IPS-NIHi7 (cell line): Measurements from ENCODE around the gene SIGLEC5.

Experiments used
- DNase-seq: peaks from one replicate; pipeline ENCODE4 v3.0.0; 2012; ENCODE audit warnings: mixed read lengths; ENCODE audit errors: extremely low spot score

SIGLEC5 gene

DNA sequence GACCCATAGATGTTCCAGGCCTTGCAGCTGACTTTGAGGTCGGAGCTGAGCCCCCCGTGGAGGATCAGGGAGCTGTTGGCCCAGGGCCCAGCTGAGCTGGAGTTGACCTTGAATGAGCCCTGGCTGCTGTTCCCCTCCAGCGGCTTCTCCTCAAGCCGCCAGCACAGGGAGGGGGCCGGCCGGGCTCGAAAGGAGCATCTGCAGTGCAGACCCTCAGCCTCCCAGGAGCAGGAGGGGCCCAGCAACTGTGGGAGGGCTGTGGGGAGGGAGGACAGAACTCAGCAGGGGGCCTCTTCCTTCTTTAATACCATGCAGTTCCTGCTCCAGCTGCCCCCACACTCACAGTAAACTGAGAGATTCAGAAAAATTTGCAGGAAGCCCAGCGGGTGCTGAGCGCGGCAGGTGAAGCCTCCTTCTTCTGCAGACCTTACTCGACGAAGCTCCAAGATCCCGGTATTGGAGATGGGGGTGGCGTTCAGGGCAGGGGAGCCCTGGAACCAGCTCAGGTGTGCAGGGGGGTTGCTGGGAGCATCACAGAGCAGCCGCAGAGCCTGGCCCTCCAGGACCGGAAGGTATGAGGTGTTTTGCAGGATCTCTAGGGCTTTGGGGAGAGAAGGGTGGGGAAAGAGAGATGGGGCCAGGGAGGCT is 2.6 kb downstream of the SIGLEC5 start:
- no peak for DNase-seq

DNA sequence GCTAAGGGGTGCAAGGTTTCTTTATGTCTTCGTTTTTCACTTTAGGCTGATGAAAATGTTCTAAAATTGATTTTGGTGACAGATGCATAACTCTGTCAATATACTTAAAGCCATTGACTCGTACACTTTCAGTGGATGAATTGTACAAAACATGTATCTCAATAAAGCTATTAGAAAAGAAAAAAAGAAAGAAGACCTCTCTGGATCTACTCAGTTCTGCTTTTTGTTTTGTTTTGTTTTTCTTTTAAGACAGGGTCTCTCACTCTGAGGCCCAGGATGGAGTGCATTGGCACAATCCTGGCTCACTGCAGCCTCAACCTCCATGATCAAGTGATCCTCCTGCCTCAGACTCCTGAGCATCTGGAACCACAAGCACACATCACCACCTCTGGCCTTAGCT is 3.5 kb downstream of the SIGLEC5 start:
- no peak for DNase-seq

DNA sequence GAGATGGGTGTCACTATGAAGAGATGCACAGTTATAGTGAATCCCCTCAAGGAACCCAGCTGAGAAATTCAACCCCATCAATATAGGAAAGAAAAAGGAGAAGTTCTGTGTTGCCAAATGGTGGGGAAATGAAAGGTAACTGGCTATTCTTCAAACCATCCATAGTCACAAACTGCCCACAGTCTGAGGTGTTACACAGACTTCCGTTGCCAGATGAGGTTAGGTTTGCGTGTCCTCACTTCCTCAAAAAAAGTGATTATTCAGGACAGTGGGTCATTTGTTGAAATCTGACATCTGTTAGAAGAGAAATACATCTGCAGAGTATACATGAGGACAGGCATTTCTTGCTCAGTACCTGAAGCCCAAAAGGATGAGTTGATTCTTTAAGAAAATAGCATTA is 9.0 kb downstream of the SIGLEC5 start:
- DNase-seq, result no peak

DNA sequence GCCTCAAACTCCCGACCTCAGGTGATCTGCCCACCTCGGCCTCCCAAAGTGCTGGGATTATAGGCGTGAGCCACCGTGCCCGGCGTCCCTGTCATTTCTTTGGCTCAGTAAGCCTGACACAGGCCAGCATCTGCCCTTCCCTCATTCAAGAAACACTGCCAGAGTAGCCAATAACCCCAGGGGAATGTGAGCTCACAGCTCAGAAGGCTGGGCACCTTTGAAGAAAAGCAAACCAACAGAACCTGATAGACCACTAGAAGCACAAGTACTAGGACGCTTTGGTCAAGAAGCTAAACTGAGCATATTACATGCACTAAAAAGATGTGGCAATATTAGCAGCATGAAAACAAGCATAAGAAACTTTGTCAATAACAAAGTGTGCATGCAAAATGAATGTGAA is 14.2 kb downstream of the SIGLEC5 start:
- DNase-seq, result no peak

DNA sequence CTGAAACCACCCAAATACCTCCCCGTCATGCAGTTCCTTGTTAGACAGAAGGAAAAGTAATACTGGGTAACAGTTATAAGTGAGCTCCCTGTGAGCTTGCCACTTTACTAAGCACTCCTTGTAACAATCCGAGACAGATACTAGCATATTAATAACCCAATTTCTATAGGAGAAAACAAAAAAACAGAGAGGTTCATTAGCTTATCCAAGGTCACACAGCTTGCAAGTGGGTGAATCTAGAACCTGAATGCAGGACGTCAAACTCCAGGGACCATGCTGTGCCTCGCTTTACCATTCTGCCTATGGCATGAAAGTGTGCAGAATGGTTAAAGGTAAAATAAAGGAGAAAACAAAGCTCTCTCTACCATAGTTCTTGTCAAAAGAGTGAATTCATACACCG is 15.4 kb downstream of the SIGLEC5 start:
- no peak for DNase-seq

DNA sequence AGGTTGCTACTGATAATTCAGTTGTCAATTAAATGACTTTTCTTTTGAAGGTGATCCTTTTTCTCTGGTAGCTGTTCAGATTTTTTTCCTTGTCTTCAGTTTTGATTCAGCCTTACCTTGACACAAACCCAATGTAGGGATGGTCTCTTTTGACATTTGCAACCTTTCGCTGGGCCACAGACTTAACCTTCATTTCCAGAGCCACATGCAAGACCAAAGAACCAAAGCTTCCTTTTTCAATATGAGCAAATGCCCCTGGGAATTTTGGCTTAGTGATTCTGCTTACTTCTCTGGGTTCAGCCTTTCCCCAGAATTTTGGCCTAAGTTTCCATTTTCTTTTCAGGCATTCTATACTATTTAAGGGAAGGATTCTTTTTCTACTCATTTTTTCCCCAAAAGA is 19.6 kb downstream of the SIGLEC5 start:
- DNase-seq, result no peak

DNA sequence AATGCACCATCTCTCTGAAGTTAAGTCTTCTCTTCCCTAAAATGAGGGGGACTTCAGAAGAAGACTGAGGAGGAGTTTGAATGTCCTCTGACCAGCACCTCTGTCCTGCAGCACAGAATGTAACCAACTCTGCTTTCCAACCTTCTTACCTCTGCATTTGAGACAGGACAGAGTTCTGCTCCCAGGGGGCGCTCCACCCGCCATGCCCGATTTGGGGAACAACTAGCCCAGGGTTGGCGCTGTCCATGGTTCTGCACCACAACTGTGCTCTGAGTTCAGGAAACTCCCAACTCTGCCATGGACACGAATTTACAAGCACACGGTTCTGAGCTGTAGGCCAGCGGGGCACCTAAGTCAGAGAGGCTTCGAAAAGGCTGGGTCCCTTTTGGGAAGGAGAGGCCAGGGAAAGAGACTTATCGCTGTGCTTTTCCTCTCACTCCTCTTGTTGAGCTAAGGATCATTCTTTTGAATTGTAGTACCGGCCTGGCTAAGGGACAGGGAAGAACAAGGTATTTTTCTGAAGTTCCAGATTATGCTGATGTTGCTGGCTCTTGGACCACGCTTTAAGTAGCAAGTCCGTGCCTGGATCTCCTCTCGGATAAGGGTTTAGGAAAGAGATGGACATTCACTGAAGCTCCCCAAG is 22.2 kb downstream of the SIGLEC5 start:
- DNase-seq, result peak; percentile 93

DNA sequence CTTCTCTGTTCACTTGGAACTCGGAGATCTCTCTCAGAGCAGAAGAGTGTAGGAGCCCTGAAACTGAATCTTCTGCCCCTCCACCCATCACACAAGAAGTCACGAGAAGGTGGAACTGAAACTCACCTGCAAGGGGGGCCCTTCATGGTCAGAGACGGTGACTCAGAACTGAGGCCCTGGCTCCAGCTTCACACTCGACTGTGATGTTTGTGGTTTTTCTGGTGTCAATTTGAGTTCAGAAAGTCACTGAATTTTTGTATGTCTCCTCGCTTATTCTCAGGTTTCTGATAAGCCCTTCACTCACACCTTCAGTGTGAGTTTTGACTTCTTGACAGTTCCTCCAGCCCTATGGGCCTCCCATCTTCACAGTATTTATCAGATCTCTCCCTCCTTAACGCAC is 23.1 kb downstream of the SIGLEC5 start:
- DNase-seq, result no peak

DNA sequence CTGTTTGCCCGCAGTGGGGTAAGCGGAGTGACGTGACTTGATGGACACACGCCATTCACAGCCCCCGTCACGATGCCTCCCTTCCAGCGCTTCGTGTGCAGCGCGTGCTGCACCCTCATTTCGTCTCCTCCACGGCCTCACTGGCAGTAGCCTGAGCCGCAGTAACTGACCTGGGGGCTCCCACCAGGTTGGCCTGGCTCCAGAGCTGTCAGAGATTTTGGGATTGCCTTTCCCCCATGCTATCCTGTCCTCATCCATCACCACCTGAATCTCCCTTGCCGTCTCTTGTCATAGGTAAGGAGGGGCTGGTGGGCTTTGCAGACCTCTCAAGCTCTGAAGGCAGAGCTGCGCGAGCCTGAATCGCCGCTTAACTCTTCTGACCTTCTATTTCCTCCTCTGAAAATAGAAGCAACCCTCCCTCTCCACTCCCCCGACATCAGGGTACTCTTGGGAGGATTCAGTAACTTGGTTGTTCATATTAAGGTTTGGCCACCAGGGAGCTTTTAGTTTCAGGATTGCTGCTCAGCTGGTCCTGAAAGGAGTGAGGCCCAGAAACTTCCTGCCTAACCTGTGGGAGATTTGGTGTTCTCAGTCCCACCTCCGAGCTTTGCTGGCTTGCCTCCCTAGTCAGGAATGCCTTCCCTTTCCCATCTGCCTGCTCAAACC is 27.9 kb downstream of the SIGLEC5 start:
- no peak for DNase-seq

DNA sequence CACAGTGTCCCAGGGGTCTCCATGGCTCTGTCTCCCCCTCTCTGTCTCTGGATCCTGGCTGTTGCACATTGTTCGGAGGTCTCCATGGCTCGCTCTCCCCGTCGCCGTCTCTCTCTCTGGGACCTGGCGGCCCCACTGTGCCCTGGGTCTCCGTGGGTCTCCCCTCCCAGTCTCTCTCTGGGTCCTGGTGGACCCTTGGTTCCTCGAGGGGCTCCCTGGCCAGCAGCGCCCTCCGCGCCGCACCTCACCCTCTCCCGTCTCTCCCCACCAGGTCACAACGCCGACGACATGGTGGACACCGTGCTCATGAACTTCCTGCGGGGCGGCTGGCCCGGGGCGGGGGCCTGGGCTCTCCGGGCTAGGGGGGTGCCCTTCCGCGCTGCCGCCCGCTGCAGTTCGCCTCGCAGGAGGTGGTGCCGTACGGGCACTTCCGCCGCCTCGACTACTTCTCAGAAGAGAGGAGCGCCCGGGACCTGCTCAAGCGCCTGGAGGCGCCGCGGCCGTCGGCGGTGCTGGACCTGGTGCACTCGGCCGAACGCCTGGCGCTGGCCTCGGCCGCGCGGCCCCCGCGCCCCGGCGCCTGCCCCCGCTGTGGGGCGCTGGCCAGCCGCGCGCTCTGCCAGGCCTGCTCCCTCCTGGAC is 29.1 kb downstream of the SIGLEC5 start:
- DNase-seq, result no peak

DNA sequence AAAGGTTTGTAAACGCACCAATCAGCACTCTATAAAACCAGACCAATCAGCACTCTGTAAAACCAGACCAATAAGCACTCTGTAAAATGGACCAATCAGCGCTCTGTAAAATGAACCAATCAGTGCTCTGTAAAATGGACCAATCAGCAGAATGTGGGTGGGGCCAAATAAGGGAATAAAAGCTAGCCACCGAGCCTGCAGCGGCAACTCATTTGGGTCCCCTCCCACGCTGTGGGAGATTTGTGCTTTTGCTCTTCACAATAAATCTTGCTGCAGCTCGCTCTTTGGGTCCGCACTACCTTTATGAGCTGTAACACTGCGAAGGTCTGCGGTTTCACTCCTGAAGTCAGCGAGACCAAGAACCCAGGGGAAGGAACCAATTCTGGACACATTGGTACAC is 31.1 kb downstream of the SIGLEC5 start:
- no peak for DNase-seq

DNA sequence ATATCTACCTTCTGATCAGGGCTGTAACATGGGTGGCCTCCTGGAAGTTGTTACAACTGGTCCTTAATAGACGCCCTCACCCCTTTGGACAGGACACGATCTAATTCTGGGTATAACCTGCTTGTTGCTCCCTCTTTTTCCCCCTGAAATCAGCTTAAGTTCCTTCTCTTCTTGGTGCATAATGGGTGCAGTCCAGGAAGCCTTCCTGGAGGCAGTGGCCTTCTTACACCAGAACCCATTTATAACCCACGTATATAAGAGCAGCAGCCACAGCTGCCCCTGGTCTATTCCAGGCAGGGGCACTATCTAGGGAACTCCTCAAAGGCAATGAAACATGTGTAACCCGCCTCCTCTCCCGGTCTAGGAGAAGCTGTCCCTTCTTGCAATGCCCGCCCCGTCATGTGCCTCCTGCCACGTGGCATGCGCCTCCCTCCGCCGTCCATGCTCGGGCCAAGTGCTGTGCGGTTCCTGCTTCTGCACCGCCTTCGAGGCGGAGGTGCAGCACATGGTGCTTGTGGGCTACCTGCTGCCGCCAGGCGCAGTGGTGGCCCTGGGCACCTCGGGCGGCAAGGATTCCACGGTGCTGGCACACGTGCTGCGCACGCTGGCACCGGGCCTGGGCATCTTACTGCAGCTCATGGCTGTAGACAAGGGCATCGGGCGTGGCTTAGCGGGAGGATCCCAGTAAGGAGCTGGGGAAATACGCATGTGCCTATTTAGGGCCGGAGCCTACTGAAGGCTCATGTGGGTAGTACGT is 31.9 kb downstream of the SIGLEC5 start:
- DNase-seq, result no peak

DNA sequence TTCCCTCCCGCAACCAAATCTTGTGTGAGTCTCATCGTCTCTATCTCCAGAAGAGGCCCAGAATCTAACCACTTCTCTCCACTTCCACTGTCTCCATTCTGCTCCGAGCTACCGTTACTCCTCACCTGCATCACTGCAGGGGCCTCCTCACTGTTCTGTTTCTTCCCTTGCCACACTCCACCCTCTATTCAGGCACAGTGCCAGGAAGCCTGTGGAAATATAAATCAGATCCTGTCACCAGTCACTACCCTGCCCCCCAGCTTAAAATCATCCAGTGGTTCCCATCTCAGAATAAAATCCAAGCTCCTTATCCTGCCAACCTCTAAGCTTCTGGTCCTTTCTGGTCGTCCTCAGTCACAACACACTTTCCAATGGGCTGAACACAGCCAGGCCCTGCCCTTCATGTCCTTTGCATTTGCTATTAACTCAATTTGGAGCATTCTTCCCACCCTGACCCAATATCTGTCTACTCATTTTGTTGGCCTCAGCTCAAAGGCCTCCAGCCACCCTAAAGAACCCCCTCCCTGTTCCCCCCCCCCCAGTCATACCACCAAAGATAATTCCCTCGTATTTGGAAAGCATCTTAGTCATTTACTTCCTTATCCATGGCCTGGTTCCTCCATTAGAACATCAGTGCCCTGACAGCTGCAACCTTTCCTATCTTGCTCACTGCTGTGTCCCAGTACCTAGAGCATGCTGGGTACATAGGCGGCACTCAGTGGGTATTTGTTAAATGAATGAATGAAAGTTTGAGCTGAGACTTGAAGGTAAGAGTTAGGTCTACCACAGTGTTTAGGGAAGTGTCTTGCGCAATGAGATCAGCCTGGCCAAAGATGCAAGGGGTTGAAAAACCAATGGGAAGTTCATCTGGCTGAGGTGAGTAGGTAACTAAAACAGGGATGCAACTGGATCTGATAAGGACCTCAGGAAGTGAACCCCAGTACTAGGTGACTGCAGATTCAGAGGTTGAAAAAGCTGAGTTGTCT is 34.7 kb downstream of the SIGLEC5 start:
- no peak for DNase-seq

DNA sequence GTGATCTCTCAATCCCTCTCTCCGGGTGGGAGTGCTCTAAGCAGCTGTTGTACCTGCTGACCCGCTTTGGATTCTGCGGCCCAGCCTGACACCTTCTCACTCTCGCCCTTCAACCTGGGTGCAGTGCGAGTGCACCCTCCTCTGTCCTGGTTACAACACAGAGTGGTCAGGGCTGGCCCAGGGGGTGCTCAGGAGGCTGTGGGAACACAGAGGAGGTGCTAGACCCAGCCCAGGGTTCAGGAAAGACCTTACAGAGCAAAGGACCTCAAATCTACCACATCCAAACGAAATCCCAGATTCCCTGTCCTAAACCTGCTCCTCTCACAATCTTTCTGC is 35.5 kb downstream of the SIGLEC5 start:
- DNase-seq, result no peak

DNA sequence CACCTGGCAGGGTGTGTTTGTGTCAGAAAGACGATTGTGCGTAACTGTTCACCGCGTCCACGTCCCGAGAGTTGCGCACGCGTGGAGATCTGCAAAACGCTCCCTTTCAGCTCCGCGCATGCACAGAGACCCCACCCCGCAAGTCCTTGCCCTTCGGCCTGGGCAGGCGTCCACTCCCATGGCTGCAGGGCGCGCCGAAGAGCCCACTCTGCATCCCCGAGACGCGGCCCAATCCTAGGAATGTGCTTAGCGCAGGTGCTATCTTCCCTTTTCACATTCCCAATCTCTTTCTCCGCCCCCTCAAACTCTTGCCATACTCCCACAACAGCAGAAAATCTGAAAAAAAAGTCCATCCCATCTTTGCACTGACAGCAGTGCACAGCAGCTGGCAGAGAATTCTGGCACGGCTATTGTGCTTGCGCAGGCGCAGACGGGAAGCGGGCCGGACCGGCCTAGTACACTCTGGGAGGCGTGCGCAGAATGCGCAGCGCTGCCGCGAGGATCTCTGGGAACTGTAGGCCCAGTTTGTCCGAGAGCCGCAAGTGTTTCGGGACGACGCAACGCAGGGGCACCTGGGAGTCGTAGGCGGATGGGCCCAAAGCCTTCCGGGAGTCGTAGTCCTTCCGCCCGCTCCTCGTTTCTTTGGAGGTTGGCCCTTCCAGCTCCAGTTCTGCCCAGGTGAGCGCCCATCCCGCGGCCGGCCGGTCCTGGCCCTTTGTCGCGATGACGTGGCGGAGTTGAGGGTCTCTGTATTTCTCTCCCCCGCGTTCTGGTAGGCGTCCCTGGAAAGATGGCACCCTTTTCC is 36.0 kb downstream of the SIGLEC5 start:
- peak; percentile 99 for DNase-seq

DNA sequence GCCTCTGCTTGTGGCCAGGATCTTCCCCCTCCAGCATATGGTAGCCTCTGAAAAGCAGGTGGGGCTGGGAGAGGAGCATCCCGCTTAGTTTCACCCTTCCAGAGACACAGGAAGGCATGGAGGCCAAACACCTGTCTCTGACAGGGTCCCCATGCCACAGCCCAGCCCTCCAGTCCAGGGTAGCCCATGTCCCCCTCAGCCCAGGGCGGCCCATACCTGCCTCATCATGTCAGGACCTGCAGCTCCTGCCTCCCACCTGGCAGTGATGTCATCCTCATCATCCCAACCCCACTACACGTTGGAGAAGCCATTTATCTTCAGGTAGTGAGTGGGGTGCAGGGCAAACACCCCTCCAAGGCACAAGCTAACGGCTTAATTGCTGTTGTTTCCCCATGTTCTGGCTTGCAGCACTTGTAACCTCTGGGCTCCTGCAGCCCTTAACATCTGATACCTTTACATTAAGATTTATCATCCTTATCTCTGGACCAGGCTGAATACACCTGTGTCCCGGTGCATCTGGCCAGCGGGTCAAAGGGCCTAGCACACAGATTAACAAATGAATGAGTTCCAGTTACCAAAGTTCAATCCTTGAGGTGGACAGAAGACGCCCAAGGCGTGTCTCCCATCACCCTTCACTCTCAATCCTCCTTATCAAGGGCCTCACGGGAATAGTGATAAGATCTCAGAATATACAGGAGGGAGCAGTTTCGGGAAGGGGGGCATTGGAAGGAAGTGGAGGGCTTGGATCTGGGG is 36.9 kb downstream of the SIGLEC5 start:
- no peak for DNase-seq

DNA sequence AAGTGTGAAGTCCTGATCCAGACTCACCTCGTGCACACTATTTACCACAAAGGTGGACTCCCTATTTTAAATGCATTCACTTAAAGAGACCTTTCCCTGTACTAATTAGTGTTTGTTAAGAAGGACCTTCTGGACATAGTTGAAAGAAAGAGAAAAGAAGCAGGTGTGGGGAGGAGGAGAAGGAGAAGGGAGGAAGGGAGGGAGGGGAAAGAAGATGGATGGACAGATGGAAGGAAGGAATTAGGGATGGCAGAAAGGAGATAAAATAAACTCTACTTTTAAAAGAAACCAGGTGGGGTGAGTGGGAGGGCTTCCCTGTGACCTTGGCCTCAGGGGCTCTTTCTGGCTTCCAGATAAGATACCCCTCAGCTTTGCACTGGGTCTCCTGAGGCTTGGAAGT is 37.7 kb downstream of the SIGLEC5 start:
- DNase-seq, result no peak

DNA sequence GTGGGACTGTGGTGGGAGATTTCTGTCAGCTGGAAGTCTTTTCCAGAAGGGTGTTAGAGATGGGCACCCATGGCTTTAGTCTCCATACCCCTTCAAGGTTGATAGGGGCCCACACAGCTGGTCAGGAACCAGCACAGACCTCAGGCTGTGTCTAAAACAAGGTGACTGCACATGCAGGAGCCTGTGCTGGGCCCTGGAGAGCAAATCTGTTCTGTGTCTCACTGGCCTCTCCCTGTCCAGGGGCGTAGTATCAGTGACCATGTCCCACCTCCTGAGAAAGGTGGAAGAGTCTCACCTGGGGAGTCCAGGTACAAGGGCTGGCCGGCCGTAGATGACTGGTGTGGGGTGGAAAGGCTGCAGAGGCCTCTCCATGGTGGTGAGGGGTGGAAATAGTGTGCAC is 39.8 kb downstream of the SIGLEC5 start:
- DNase-seq, result no peak

DNA sequence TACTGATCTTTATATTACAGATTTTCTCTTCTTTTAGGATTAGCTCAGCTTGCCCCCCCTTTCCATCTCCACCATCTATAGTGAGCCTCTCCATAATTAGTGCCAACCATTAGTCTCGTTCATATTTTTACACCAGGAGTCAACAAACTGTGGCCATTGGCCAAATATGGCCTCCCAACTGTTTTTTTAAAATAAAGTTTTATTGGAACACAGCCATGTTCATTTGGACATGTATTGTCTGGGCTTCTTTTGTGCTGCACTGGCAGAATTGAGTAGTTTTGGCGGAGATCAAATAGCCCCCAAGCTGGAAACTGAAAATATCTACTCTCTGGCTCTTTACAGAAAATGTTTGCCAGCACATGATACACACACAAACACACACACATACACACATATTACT is 40.7 kb downstream of the SIGLEC5 start:
- DNase-seq, result no peak
